GM21717 (cell line): ENCODE measurements around the gene TMC3.

ENCODE experiments used
- ATAC-seq: cut with Tn5 transposase; IDR thresholded peaks from one replicate; pipeline ENCODE4 v1.9.1; 2021; ENCODE audit warnings: mild to moderate bottlenecking, moderate library complexity; ENCODE audit not compliant: unreplicated experiment

The TMC3 gene

DNA sequence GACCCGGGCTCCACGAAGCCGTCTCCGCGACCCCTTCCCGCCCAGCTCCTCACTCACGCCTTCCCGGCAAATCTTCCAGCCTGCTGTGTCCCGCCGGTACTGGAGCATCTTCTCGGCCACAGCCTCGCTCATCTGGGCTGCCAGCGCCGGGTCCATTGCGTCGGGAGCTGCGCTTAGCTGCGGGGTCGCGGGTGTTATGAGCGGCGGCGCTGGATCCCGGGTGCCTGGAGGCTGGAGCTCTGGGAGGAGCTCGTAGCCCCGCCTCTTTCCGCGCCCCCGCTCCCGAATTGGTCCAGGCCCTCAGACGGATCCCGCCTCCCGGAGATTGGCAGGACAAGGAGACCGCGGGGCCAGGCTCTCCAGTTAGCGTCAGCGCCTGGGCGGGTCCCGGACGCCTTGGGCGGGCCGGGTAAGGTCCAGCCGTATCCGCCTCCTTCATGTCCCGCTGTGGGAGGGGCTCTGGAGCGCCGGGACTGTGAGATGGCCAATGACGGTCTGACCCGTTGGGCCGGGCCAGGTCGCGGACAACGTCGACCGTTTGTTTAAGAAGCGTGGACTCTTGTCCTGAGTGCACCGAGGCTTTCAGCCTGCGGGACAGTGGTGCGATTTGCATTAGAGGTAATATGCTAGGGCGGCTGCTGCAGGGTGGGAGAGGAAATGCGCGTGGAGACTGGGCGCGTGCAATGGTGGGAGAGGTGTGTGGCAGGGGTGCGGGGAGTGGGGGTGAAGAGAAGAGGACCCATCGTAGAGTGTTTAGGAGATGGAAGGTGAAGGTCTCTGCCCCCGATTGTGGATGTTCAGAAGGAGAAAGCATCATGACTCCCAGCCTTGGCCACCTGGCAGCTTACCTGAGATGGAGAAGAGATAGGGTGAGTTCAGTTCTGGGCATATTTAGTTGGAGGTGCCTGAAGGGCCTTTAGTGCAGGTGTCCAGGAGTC, 49.8 kb downstream of the TMC3 start, which contains the start of gene STARD5:
Gene STARD5, minus strand, starts transcription at position 198 of the 938 bp plus-strand sequence. Its CDS starts 42 bp downstream, at position 156.
- peak; percentile 99 for ATAC-seq

DNA sequence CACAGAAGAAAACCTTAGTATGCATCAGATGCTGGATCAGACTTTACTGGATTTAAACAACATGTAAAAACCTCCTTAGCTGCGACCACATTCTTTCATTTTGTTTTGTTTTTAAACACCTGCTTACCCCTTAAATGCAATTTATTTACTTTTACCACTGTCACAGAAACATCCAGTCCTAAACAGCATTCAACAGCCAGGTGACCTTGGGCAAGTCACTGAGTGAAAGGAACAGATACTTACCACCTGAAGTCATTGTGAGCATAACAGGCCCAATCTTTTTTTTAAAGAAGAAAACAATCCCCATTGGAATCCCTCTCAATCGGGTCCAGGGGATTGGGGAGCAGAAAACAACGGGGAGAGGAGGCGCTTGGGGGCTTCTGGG, 50.5 kb downstream of the TMC3 start:
- peak; percentile 25 for ATAC-seq

DNA sequence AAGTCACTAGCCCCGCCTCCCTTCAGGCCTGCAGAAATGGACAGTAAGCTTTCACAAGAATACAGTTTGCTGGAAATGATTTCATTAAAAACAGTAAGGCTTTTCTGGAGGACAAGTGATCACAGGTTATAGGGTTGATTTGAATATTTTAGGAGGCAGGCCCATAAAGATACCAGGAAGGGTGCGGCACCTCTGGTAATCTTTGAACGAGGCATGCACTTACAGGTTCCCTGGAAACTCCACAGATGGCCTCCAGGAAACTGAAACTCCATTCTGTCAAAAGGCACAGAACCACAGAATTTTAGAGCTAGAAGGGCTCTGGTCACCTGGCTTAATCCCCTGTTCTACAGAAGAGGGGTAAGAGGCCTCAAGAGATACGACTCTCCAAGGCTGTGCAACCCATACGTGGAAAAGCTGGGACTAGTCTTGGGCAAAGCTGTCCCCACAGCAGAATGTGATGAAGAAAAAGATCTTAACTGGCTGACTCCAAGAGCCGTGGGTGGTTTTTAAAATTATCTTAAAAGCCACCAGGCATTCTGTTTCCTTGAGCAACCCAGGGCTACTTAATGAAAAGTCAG, 51.2 kb downstream of the TMC3 start:
- ATAC-seq, result no peak

DNA sequence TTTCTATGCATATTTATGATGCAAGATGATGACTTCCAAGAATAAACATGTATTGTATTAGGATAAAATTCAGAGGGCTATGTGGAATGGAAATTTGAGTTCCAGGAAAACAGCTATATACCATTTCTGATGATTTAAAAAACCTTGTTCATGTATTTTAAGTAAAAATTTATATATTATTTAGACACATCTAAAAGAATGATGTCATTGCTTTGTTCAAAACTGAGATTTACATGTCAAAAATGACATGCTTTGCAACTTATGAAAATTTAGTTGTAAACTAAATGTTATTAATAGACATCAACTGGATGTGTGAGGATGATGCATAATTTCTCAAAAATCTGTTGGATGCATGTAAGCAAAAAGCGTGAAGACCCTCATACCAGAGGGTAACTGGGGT, 52.3 kb downstream of the TMC3 start:
- ATAC-seq, result no peak

DNA sequence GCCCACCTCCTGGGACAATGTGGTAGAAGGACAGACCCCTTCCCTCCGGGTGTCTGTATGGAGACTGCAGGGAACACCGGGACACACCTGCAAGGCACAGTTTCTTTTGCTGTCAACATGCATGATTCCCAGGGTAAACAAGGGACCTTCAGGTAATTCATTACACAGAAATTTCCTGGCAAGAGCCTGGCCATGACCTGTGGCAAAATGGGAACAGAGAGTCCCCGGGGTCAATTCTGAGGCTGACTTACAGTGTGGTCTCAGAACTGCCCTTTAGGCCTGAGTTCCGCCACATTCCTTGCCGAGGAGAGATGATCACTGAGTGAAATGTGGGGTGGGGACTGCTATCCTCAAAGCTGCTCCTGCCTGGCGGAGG, 56.4 kb downstream of the TMC3 start:
- no peak for ATAC-seq

DNA sequence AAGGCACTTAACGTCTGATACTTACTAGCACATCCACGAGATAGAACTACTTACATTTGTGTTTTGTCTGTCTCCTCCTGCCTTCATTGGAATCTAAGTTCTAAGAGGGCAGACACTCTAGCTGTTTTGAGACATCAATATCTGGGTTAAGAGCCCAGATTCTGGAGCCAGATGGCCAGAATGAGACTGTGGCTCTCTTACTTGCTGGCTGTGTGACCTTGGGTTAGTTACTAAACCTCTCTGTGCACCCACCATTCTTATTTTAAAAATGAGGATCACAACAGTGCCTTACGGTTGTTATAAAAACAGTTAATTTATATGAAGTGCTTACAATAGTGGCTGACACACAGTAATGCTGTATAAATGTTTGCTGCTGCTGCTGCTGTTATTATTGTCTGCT, 57.7 kb downstream of the TMC3 start:
- no peak for ATAC-seq

DNA sequence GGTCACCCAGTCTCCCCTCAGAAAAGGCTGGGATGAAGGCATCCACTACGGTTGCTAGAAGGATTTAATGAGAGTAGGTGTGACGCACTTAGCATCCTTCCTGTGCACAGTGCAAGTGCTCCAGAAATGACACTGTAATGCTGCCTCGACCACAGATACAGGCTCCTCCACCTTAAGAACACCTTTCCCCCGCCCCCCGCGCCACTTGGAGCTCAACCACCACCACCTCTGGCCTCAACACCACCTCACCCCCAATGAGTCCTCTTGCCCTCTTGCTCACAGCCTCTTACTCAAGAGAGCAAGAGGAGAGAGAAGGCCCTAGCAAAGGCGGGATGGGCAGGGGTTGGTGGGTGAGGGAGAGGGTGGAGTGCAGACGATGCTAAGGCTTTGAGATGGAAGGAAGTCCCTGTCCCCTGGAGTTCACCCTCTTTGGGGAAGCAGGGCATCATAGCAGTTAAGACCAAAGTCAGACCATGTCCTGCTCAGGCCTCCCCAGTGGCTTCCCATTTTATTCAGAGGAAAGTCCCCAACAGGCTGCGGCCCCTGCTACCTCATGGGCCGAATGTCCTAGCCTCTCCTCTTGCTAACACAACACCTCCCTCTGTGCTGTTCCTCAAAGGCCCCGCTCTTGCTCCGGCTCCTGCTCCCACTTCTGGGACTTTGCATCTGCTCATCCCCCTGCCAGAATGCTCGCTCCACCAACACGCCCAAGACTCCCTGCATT, 58.4 kb downstream of the TMC3 start:
- ATAC-seq, result no peak

DNA sequence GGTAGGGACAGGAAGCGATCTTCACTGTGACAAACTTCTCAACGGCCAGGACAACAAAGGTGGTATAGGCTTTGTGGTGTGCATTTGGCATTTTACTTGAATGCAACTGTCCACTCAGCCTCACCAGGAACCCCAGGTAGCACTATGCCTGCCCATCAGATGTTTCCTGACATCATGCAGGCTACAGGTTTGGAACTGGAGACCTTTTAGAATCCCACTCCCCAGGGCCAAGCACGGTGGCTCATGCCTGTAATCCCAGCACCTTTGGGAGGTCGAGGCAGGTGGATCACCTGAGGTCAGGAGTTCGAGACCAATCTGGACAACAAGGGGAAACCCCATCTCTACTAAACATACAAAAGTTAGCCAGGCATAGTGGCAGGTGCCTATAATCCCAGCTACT, 59.6 kb downstream of the TMC3 start:
- no peak for ATAC-seq

DNA sequence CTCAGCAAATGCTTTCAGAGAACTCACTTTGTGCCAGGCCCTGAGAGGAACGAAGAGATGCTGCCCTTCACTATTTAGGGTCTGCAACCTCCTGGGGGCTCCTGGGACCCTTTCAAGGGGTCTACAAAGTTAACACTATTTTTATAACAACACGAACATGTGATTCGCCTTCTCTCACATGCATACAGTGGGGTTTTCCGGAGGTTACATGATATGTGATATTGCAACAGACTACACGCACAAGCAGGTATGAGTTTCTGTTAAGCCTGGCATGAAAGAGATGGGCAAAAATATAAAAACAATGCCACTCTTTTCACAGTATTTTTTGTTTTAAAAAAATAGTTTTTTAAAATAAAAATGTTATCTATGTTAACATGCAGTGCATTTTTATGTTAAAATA, 60.3 kb downstream of the TMC3 start:
- no peak for ATAC-seq

DNA sequence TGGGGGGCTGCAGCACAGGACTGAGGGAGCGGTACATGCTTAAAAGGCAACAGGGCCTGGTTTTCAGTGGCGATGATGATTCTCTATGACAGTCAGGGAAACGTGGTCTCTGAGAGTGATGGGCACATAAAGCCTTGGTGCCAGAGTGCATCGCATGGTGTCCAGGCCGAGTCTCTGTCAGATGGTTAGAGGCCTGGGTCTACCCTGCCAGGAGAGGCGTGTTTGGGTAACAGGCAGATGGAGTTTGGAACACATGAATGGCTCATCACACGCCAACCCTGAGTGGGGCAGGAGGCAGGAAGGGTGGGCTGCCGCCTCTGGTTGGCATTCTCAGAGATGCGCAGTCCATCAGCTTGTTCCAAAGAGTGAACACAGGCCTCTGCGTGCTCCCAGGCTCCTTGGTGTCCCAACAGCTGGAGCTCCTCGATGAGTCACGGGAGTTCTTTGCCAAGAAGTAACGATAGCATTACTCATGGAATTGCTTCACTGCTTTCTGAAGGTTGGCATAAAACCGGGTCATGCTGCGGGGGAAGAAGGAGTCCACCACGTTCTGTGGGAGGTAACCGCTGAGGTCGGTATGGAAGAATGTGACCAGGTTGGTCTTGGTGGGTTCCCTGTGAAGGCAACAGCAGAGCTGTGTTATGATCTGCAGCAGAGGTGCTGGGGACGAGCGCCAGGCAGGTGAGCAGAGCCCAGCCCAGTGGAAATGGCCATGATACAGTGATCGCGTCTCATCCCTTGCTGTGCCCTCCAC, 61.0 kb downstream of the TMC3 start:
- ATAC-seq, result no peak

DNA sequence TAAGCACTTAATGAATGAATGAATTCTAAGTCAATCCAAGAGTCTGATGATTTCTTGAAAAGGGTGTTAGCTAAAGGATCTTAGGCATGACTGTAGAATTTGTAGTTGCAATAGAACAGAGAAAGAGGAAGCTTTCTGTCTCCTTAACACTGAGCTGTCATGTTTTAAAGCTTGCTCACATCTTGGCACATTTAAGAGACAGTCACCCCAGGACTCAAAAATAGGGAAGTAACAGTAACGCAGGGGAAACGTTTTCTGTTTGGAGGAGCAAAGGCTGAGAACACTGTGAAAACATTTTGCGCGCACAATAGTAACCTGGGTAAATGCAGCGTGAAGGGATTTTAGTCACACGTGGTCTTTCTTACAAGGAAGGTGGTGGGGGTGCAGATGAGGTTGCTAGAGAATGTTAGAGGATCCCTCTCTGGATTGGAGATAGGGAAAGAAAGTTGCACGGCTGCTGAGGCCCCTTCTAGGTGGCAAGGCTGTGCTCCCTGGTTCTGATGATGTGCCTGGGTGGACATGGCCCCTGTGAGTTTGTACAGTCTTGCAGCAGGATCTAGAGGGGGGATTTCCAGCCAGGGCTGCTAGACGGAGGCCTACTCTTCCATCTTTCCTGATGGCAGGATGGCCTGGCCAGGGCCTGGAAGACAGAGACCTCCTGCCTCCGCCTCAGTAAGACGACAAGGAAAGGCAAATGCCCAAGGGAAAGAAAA, 62.1 kb downstream of the TMC3 start:
- ATAC-seq, result peak; percentile 65

DNA sequence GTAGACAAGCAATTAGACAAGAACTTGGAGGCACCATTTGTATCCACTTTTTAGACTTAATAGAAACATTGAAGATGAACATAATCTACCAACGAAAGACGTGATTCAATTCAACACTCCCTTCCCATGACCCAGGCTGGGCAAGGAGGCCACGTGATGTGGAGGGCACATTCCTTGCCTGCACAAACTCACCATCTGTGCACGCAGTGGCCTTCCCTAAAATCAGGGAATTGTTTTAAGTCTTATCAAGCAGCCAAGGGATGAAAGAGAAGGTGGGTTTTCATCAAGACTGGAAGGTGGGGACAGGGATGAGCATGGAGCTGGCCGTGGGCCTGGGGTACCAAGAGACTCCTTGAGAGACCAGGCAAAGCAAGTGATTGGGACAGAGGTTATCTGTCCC, 63.5 kb downstream of the TMC3 start:
- no peak for ATAC-seq

DNA sequence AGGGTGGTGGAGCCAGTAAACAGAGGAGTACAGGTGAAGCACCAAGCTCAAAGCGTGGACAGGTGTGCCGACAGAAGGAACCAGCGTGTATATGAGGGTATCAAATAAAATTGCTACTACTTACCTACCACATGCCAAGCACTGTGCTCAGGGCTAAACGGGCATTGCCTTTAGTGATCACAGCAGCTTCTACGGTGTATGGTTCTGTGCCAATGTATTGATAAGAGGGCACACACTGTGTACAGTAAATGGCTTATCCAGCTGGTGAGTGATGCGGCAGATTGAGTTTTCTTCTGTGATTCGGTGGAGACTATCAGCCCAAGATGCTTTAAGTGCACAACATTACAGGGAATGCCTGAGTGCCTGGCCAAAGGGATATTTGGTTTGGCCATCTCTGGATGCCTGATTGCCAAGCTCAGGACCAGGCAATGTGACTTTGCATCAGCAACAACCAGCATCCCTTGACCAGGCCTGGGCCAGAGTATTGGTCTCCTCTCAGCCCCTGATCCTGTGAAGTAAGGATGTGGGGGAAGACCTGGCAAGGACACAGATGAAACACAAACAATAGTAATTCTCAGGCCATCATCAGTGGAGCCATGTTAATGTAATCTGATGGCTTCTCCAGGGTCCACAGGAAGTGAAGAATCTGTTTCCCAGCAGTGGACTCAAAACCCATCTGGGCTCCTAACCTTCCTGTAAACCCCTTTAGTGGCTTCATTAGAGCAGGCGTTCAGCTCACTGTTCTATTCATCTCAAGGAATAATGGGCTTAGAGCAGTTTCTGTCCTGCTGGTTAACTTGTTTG, 64.2 kb downstream of the TMC3 start:
- ATAC-seq, result no peak

DNA sequence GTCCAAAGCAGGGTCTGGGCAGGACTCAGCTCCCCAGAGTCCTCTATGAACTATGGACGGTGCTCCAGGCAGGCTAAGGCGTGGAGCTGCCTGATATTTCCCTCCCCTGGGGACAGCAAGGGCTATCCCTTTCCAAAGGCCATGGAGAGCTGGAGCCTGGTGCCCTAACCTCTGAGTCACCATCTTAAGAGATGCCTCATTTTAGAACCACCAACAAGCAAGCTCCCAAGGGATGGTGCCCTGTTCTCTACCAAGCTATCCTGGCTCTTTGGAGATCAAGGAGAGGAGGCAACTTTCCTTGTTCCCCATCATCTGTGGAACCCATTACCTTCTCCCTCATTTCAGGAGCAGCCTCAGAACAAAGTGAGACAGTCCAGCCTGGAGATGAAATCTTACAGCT, 65.8 kb downstream of the TMC3 start:
- ATAC-seq, result no peak

DNA sequence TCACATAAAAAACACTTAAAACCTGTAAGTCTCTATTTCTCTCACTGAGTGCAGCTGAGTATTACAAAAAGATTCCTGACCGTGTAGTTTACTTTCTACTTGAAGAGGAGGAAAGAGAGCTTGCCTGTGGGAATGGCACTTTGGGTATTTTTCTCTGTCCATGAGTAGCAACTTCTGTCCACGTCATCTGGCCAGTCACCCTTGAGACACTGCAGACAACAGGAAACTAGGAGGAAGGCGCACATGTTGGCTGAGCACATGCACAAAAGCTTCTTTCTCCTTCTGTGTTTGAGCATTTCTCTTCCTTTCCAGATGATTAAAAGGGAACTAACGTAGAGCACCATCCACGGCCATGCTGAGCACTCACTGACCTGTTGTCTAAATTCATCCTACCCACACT, 69.8 kb downstream of the TMC3 start:
- no peak for ATAC-seq

DNA sequence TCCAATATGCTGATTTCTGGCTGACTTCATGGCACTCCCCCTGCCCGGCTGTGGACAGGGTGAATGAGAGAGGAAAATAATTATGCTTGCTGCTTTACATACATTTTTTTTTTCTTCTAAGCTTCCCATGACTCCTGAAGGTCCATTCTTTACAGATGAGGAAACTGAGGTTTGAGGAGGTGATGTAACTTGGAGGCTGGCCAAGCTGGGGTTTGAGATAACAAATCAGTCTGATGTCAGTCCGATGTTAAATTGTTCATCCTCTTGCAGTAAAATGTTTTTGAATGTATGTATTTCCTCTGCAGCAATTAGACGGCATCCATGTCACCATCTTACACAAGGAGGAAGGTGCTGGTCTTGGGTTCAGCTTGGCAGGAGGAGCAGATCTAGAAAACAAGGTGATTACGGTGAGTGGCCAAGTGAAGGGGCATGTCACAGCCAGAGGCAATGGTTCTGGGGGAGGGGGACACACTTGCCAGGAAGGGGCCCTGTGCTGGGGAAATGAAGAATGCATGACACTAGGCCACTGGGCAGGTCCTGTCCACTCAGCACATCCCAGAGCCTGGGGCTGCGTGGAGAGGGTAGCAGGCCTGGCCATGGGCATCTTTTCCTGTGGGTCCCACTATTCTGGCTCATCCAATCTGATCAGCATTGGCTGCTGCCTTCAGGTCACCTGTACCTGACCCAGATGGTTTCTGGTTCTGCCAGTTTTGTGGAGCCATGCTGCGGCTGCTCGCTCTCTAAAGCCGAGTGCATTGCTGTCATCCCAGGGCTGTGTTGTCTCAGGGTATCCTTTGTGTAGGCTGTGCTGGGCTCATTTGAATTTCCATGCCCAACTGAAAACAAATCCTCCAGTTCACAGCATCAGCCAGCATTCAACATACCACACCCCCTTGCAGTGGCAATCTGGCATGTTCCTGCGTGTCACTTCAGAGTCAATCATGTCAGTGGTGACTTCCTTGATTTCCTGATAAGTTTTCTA, 70.5 kb downstream of the TMC3 start:
- ATAC-seq, result no peak

DNA sequence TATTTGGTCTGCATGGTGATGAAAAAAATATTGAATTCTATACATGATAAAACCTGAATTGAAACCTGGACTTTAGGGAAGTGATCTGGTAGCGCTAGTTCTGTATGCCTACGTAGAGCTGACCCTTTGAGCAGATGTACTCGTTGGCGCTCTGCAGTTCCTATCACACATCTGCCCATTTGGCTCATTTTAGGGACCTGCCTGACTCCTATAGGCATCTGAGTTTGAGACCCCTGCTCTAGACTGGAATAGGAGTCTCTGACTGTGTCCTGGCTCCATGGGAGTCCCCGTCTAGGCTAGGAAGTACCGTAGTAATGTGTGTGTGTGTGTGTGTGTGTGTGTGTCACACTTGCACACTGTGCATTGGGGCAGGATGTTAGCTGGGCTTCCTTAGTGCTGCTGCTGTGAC, 71.3 kb downstream of the TMC3 start:
- peak; percentile 13 for ATAC-seq

DNA sequence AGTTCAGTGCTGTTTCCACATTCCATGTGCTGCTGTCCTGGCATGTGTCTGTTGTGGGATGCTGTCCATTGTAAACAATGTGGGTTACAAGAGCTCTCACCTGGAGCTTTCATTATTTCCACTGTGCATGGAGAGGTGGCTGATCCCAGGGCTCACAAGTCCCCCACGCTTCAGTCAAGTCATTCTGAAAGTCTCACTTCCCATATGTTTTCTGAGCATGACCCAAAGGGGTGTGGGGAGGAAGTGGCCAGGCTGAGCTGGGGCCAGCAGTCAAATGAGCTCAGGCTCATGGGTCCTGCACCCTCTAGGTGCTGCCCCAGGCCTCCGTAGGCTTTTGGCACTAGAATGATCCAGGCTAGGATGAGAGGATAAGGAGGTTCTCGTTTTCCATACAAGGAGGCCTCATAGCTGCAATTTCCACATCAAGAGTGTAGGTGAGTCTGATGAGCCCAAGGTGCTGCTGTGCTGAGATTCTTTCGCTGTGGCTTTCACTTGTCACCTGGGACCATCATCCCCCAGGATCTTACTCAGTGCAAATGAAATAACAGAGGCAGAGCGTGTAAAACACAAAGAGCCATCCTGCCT, 72.1 kb downstream of the TMC3 start:
- ATAC-seq, result peak; percentile 71
